Effector memory CD4-positive, alpha-beta T cell (primary cell): ENCODE data around the gene DLGAP4.

Experiments used
- DNase-seq, 3 donors: peaks; one replicate each; pipeline ENCODE4 v3.0.0-alpha.2; 2020
- H3K27ac ChIP-seq: 2 replicates; pipeline ENCODE4 v1.7.0; 2013; ENCODE audit warnings: mild to moderate bottlenecking, low read length, moderate library complexity; ENCODE audit not compliant: insufficient read depth, poor library complexity, severe bottlenecking
- H3K27me3 ChIP-seq: replicated peaks from 2 replicates; pipeline ENCODE4 v1.7.0; 2013; ENCODE audit warnings: mild to moderate bottlenecking, low read length; ENCODE audit not compliant: insufficient read depth, control insufficient read depth, poor library complexity, severe bottlenecking
- H3K36me3 ChIP-seq: 2 replicates; pipeline ENCODE4 v1.7.0; 2013; ENCODE audit warnings: mild to moderate bottlenecking, low read length, moderate library complexity; ENCODE audit not compliant: control insufficient read depth, insufficient read depth
- H3K4me1 ChIP-seq: 2 replicates; pipeline ENCODE4 v1.7.0; 2013; ENCODE audit warnings: low read length, mild to moderate bottlenecking; ENCODE audit not compliant: control insufficient read depth, insufficient read depth, poor library complexity, severe bottlenecking
- H3K4me3 ChIP-seq: 2 replicates; pipeline ENCODE4 v1.7.0; 2013; ENCODE audit warnings: low read length, low read depth, mild to moderate bottlenecking; ENCODE audit not compliant: insufficient read depth, poor library complexity, severe bottlenecking
- H3K9me3 ChIP-seq: 2 replicates; pipeline ENCODE4 v1.7.0; 2013; ENCODE audit warnings: mild to moderate bottlenecking, low read length, moderate library complexity; ENCODE audit not compliant: control insufficient read depth

Gene DLGAP4

GRCh38 chr20:36315545-36316351 lies 9.6 kb downstream of the DLGAP4 start:
- H3K27ac ChIP-seq, result no peak overlapping the region
- H3K36me3 ChIP-seq, result no peaks in the 10 kb centered on the region
- H3K4me3 ChIP-seq, result no peak overlapping the region
- DNase-seq, result no peak
- no peaks in the 10 kb centered on the region for H3K27me3 ChIP-seq
- H3K4me1 ChIP-seq, result no peaks in the 10 kb centered on the region
- no peaks in the 10 kb centered on the region for H3K9me3 ChIP-seq

GRCh38 chr20:36317675-36318074 lies 11.5 kb downstream of the DLGAP4 start:
- Histone ChIP-seq H3K4me3 (no peak overlapping the region), H3K27ac (no peak overlapping the region), H3K27me3 (no peaks in the 10 kb centered on the region), H3K4me1 (no peaks in the 10 kb centered on the region), H3K9me3 (no peaks in the 10 kb centered on the region), H3K36me3 (no peaks in the 10 kb centered on the region)
- DNase-seq, result no peak

- no peak for DNase-seq
- Histone ChIP-seq H3K9me3 (no peaks in the 10 kb centered on the region), H3K27ac (no peak overlapping the region), H3K27me3 (no peaks in the 10 kb centered on the region), H3K4me3 (no peak overlapping the region), H3K4me1 (no peaks in the 10 kb centered on the region), H3K36me3 (no peaks in the 10 kb centered on the region)
Measured at GRCh38 chr20:36318166-36318565, 12.0 kb downstream of the DLGAP4 start.

GRCh38 chr20:36319356-36320260 lies 13.5 kb downstream of the DLGAP4 start:
- Histone ChIP-seq H3K9me3 (no peaks in the 10 kb centered on the region), H3K4me1 (no peaks in the 10 kb centered on the region), H3K27ac (no peak overlapping the region), H3K36me3 (no peaks in the 10 kb centered on the region), H3K4me3 (no peak overlapping the region), H3K27me3 (no peaks in the 10 kb centered on the region)
- no peak for DNase-seq

DNA sequence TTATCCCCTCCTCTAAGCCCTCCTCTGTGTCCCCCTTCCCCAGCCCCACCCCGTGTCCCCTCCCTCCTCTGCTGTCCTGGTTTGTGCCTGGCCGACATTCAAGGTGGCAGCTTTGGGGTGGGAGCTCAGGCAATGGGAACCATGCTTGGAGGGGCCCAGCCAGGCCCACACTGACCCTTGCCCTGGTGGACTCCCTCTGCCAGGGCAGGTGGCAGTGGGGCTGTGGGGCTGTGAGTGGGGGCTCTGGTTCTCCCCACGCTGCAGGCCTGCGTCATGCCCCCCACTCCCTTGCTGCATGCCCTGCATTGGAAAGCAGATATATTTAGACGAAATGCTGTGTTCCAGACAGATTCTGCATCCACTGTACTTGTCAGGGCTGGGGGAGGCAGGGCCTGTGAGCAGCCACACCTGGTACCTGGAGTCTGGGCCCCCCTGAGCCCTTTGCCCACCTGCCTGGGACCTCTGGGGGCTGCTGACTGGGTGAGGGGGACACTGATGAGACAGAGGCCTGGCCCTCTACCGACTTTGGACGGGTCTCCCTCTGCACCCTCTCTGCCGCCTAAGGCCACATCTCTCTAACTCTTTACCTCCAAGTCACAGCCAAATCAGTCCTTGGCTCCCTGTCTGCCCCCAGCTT lies 14.2 kb downstream of the DLGAP4 start:
- H3K9me3 ChIP-seq, result no peaks in the 10 kb centered on the region
- no peak for DNase-seq
- no peaks in the 10 kb centered on the region for H3K4me1 ChIP-seq
- H3K27me3 ChIP-seq, result no peaks in the 10 kb centered on the region
- H3K4me3 ChIP-seq, result no peak overlapping the region
- H3K27ac ChIP-seq, result no peak overlapping the region
- H3K36me3 ChIP-seq, result no peaks in the 10 kb centered on the region

GRCh38 chr20:36320898-36321695 lies 15.0 kb downstream of the DLGAP4 start:
- no peaks in the 10 kb centered on the region for H3K36me3 ChIP-seq
- H3K27me3 ChIP-seq, result no peaks in the 10 kb centered on the region
- H3K9me3 ChIP-seq, result peaks cover under 1% of the 10 kb centered on the region
- H3K4me1 ChIP-seq, result no peaks in the 10 kb centered on the region
- no peak overlapping the region for H3K4me3 ChIP-seq
- no peak overlapping the region for H3K27ac ChIP-seq
- DNase-seq, result no peak

DNA sequence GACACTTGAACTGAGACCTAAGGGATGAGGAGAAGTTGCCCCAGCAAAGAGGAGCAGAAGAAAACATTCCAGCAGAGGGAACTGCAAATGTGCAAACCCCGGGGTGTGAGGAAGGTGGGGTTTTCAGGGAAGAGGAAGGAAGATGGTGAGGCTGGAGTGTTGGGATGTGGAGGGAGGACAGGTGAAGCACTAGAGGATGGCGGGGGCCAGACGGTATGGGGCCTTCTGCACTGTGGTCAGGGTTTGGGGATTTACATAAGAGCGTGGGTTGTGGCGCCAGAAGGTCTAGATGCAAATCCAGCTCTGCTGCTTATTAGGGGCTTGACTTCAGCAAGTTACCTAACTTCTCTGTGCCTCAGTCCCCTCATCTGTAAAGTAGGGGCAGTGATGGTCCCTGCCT lies 16.0 kb downstream of the DLGAP4 start:
- Histone ChIP-seq H3K4me3 (no peak overlapping the region), H3K4me1 (no peaks in the 10 kb centered on the region), H3K9me3 (peaks cover 3% of the 10 kb centered on the region), H3K36me3 (no peaks in the 10 kb centered on the region), H3K27ac (no peak overlapping the region), H3K27me3 (no peaks in the 10 kb centered on the region)
- DNase-seq, result no peak

- DNase-seq, result no peak
- H3K4me1 ChIP-seq, result no peaks in the 10 kb centered on the region
- H3K4me3 ChIP-seq, result no peak overlapping the region
- H3K36me3 ChIP-seq, result no peaks in the 10 kb centered on the region
- no peak overlapping the region for H3K27ac ChIP-seq
- peaks cover 3% of the 10 kb centered on the region for H3K9me3 ChIP-seq
- peaks cover 2% of the 10 kb centered on the region for H3K27me3 ChIP-seq
Measured at GRCh38 chr20:36330091-36330490, 24.0 kb downstream of the DLGAP4 start.

GRCh38 chr20:36331209-36331608 lies 25.1 kb downstream of the DLGAP4 start:
- Histone ChIP-seq H3K27me3 (peaks cover 2% of the 10 kb centered on the region), H3K36me3 (no peaks in the 10 kb centered on the region), H3K4me1 (no peaks in the 10 kb centered on the region), H3K27ac (no peak overlapping the region), H3K4me3 (no peak overlapping the region), H3K9me3 (peaks cover 1% of the 10 kb centered on the region)
- no peak for DNase-seq
